Duodenal mucosa (tissue), 2 donors: ENCODE results near the gene MLLT6.
A peak's percentile ranks its signal among the peaks of the same experiment; 100 is the strongest.

Source experiments
- H3K27ac ChIP-seq: one replicate; pipeline ENCODE4 v1.7.0; 2013; ENCODE audit warnings: low read depth, low read length
- H3K27me3 ChIP-seq, 2 donors: one replicate each; pipeline ENCODE4 v1.7.0; 2013; ENCODE audit warnings: low read length in 2 of 2, control low read depth in 1 of 2; ENCODE audit not compliant: insufficient read depth in 2 of 2, control insufficient read depth in 1 of 2
- H3K36me3 ChIP-seq, 2 donors: one replicate each; pipeline ENCODE4 v1.7.0; 2013; ENCODE audit warnings: low read length in 2 of 2, control low read depth in 1 of 2; ENCODE audit not compliant: insufficient read depth in 2 of 2, control insufficient read depth in 1 of 2
- H3K4me1 ChIP-seq, 2 donors: one replicate each; pipeline ENCODE4 v1.7.0; 2013; ENCODE audit warnings: low read length in 2 of 2, control low read depth in 1 of 2; ENCODE audit not compliant: insufficient read depth in 2 of 2, control insufficient read depth in 1 of 2
- H3K4me3 ChIP-seq, 2 donors: one replicate each; pipeline ENCODE4 v1.7.0; 2013; ENCODE audit warnings: low read length in 2 of 2, low read depth in 1 of 2
- H3K9ac ChIP-seq, 2 donors: one replicate each; pipeline ENCODE4 v1.7.0; 2013; ENCODE audit warnings: low read length in 2 of 2, low read depth in 1 of 2
- H3K9me3 ChIP-seq, 2 donors: one replicate each; pipeline ENCODE4 v1.7.0; 2013; ENCODE audit warnings: low read length in 2 of 2, control low read depth in 1 of 2; ENCODE audit not compliant: control insufficient read depth in 1 of 2

MLLT6 gene

DNA sequence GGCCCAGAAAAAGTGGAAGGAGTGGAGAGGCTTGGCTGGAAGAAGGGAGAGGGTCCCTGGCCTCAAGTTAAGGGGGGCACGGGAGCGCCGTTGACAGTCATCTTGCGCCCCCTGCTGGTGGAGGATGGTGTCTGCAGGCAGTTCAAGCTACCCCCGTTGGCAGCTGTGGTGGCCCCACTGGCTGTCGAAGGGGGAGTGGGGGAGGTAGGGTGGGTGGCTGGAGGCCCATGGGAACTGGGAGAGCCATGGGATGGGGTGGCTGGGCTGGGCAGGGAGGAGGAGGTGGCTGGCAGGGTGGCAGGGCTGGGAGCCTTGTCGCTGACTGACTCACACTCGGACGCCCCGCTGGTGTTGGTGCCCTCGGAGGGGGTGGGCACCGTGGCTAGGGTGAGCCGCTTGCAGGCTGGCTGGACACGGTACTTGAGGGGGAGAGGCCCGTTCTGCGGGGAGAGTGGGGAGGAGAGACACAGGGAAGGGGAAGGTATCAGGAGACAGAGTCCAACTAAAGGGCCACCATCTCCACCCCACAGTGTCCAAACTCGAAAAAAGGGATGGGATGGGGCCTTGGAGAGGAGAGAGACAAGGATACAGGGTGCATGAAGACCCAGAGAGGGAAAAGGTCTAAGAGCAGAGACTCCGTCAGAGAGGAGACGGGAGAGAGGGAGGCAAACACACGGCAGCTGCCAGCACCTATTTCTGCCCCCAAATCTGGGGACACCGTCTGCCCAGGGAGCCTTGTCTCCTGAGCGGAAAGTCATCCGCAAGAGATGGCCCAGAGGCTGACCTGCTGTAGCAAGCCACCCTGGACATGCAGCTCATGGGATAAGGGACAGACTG lies 30.3 kb downstream of the MLLT6 start:
- H3K4me3 ChIP-seq = no peak overlapping the region
- H3K4me1 ChIP-seq = peaks cover 64 to 68% of the 10 kb centered on the region in 2 donors
- peaks cover 3 to 17% of the 10 kb centered on the region in 2 donors for H3K36me3 ChIP-seq
- no peaks in the 10 kb centered on the region for H3K27me3 ChIP-seq
- no peak overlapping the region for H3K27ac ChIP-seq
- H3K9ac ChIP-seq = peak overlapping the region in 1 of 2 donors; percentile 38
- H3K9me3 ChIP-seq = no peaks in the 10 kb centered on the region

DNA sequence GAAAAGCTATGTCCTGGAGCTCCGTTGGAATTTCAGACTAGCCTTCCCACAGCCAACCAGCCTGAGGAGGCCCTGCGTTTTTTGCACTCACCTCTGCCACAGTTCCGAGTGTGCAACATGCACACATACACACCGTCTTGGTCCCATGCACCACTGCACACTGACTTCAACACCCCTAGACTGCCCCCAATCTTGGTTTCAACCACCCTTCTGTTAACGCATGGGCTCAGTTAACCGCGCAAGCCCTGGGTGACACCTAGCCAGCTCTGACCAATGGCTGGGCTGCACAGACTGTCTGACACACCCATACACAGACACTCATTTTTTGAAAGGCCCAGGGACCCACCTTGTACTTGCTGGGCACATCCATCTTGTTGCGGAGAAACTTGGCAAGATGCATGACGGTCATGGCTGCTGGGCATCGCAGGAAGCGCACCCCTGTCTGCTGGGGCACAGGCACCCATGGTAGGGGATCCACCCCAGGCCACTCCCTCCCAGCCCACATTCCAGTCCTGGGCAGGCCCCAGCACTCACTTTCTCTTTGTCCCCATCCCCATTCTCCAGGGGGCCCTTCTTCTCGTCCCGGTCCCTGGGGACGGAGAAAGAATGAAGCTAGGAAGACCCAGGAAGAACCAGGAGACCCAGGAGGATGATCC lies 33.1 kb downstream of the MLLT6 start:
- Histone ChIP-seq H3K4me3 (no peak overlapping the region), H3K27ac (no peak overlapping the region), H3K27me3 (no peaks in the 10 kb centered on the region), H3K9me3 (no peaks in the 10 kb centered on the region), H3K4me1 (peaks cover 60 to 61% of the 10 kb centered on the region in 2 donors), H3K36me3 (peaks cover 3 to 15% of the 10 kb centered on the region in 2 donors), H3K9ac (no peak overlapping the region)

DNA sequence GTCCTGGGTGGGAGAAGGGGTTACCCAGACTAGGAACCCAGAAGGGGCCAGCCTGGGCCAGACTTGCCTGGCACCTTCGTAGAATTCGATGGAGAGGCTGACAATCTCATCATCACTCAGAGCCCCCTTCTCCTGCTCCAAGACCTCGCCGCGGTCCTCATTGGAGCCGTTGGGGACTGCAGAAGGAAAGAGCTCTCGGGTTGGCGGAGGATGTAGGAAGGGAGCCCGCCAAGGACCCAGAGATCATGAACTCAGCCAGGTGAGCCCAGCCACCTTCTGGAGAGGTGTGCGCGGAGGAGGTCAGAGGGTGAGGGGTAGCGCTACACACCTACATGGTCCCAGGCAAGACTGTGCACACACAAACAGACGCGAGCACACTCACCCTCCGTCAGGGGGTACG lies 33.6 kb downstream of the MLLT6 start:
- Histone ChIP-seq H3K27me3 (no peaks in the 10 kb centered on the region), H3K27ac (no peak overlapping the region), H3K9ac (no peak overlapping the region), H3K4me1 (peaks cover 55 to 61% of the 10 kb centered on the region in 2 donors), H3K4me3 (no peak overlapping the region), H3K36me3 (peaks cover 3 to 9% of the 10 kb centered on the region in 2 donors), H3K9me3 (no peaks in the 10 kb centered on the region)

DNA sequence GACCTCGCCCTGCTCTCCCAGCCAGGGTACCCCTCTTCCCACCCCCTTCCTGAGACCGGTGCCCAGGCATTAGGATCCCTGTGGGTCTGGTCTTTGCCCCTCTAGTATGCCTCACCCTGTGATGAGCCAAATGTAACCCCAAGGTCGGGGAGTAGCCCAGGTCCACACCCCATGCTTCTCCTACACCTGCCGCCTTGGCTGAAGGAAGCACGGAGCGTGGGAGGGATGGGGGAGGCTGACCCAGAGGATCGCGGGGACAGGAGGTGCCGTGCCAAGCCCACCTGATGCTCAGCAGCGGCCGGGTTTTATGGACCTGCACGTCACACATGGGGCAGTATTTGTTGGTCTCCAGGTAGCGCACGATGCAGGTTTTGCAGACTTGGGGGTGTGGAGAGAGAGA lies 34.2 kb downstream of the MLLT6 start:
- H3K27ac ChIP-seq = no peak overlapping the region
- no peak overlapping the region for H3K9ac ChIP-seq
- H3K4me3 ChIP-seq = no peak overlapping the region
- H3K9me3 ChIP-seq = no peaks in the 10 kb centered on the region
- peaks cover 50 to 58% of the 10 kb centered on the region in 2 donors for H3K4me1 ChIP-seq
- peaks cover 3% of the 10 kb centered on the region in 2 donors for H3K36me3 ChIP-seq
- no peaks in the 10 kb centered on the region for H3K27me3 ChIP-seq

DNA sequence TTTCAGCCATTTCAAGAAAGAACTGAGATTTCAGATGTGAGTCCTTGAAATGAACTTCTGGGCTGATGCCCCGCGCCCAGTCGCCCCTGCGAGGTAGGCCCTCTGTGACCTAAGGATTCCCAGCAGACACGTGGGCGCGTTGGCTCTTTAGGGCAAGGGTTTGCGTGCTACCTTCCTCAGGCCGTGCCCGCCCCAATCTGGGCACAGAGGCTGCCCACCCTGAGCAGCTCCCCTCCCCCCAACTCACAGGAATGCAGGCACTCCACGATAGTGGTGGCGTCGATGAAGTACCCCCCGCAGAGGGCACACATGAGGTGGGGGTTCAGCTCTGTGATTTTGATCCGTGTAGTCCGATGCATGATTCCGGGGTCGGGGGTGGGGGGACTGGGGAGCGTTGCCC lies 35.0 kb downstream of the MLLT6 start:
- Histone ChIP-seq H3K9me3 (no peaks in the 10 kb centered on the region), H3K27ac (no peak overlapping the region), H3K4me1 (peaks cover 47 to 57% of the 10 kb centered on the region in 2 donors), H3K9ac (no peak overlapping the region), H3K36me3 (peaks cover 0 to 3% of the 10 kb centered on the region in 2 donors), H3K4me3 (no peak overlapping the region), H3K27me3 (no peaks in the 10 kb centered on the region)

DNA sequence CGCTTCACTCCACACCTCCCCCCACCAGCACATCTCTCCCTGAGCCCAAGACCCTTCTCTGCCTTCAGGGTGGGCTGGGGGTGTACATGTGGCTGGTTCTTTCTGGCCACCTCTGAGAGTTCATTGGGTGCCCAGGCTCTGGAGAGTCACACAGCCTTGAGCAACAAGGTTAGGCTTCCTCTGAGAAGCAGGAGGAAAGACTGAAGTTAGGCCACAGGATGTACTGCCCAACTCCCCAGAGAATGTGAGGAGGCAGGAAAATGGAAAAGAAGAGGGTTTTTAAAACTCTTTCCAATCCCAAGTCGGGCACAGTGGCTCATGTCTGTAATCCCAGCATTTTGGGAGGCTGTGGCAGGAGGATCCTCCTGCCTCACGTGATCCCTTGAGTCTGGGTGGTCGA lies 35.7 kb downstream of the MLLT6 start:
- peaks cover 0 to under 1% of the 10 kb centered on the region in 2 donors for H3K36me3 ChIP-seq
- H3K27ac ChIP-seq = no peak overlapping the region

DNA sequence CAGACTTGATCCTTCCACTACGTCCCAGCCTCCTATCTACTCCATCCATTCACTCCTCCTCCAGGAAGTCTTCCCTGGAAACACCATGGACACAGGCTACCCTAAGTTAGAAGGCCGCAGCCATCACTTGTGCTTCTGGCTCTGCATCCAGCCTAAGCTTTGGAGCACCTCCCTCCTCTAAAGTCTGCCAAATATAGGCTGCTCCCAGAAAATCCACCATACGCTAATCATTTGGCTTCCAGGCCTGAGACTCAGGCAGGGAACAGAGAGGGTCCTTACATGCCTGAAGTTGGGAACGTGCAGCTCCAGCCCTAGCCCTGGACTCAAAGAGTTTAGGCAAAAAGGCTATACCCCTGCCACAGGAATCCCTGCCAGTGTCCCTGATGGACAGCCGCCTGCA lies 36.4 kb downstream of the MLLT6 start:
- Histone ChIP-seq H3K27me3 (peaks cover 0 to 2% of the 10 kb centered on the region in 2 donors), H3K4me1 (peaks cover 40 to 60% of the 10 kb centered on the region in 2 donors), H3K9ac (peak overlapping the region in 1 of 2 donors; percentile 52), H3K9me3 (no peaks in the 10 kb centered on the region), H3K27ac (no peak overlapping the region), H3K4me3 (no peak overlapping the region), H3K36me3 (no peaks in the 10 kb centered on the region)

More for the DNA sequence above, 35.7 kb downstream of the MLLT6 start:
- Histone ChIP-seq H3K4me1 (peaks cover 39 to 54% of the 10 kb centered on the region in 2 donors), H3K9me3 (no peaks in the 10 kb centered on the region), H3K4me3 (no peak overlapping the region), H3K9ac (no peak overlapping the region), H3K27me3 (no peaks in the 10 kb centered on the region)

DNA sequence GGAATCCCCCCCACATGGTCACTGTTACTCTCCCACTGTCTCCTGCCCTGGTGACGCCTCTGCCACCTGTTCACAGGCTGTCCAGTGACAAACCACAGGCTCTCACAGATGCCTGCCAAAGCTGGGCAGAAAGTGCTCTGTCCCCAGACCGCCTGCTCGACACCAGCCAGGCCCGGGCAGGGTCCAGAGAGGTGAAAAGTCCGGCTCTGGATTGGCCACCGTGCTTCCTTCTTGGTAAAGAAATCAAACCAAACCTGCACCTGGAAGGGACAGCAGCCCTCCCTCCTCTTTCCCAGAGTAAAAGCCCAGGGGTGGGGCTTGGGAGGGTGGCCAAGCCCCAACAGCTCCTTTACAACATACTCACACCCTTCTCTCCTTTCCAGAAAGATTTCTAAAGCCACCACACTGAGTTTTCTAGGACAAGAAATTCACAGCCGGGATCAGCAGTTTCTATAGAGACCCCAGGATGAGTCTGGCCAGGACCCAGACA lies 36.9 kb downstream of the MLLT6 start:
- H3K4me1 ChIP-seq = peaks cover 45 to 65% of the 10 kb centered on the region in 2 donors
- peaks cover 2 to 3% of the 10 kb centered on the region in 2 donors for H3K27me3 ChIP-seq
- peak overlapping the region; percentile 74 for H3K27ac ChIP-seq
- H3K9ac ChIP-seq = peak overlapping the region in 1 of 2 donors; percentile 52
- no peak overlapping the region for H3K4me3 ChIP-seq
- no peaks in the 10 kb centered on the region for H3K36me3 ChIP-seq
- no peaks in the 10 kb centered on the region for H3K9me3 ChIP-seq

DNA sequence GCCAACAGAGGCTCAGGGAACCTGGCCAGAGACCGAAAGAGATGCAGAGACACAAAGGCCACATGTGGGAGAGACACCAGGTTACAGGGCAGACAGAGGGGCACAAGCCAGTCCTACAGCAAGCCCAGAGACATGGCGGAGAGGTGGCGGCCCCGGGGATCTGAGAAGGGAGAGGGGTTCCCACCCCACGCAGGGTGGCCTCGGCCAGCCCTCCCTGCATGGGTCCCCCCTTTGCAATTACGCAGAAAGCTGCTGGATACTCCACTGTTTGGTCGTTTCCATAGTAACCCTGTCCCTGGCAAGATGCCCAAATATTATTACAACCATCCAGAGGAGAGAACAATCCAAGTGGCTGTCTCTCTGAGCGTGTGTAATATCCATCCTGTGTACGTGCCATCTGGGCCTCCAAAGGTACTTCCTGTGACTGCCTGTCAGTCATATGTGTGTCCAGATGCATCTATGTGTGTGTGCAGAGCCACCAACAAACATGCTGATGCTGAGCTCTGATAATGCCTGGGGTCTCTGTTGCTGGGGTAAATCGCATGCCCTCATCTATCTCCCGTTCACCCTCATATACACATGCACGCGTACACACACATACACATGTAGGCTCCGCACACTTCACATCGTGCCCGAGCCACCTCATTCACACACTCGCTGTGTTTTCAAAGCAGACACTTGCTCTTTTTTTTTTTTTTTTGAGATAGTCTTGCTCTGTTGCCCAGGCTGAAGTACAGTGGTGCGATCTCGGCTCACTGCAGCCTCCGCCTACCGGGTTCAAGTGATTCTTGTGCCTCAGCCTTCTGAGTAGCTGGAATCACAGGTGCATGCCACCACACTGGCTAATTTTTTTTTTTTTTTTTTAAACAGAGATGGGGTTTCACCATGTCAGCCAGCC lies 37.6 kb downstream of the MLLT6 start:
- H3K4me1 ChIP-seq = peaks cover 48 to 67% of the 10 kb centered on the region in 2 donors
- H3K9ac ChIP-seq = peak overlapping the region in 1 of 2 donors; percentile 52
- H3K9me3 ChIP-seq = no peaks in the 10 kb centered on the region
- peaks cover 3% of the 10 kb centered on the region in 2 donors for H3K27me3 ChIP-seq
- H3K27ac ChIP-seq = peak overlapping the region; percentile 74
- H3K4me3 ChIP-seq = peak overlapping the region; percentile 0 to 2
- no peaks in the 10 kb centered on the region for H3K36me3 ChIP-seq
